Measurements from ENCODE around the gene KCNJ3.

The KCNJ3 gene

GRCh38 chr2:154698296-154698720 lies at the start of gene KCNJ3:
Gene KCNJ3 (plus strand): TSS chr2:154698695. CDS start chr2:154698776, 81 bp downstream.
- no peak for DNase-seq

GRCh38 chr2:154655499-154655898 lies 43.0 kb upstream of the KCNJ3 start:
- no peak for DNase-seq

GRCh38 chr2:154658854-154659253 lies 39.6 kb upstream of the KCNJ3 start:
- DNase-seq, result no peak

GRCh38 chr2:154664248-154664647 lies 34.2 kb upstream of the KCNJ3 start:
- no peak for DNase-seq

GRCh38 chr2:154670083-154670482 lies 28.4 kb upstream of the KCNJ3 start:
- DNase-seq, result no peak

GRCh38 chr2:154673694-154674093 lies 24.8 kb upstream of the KCNJ3 start:
- DNase-seq, result no peak

GRCh38 chr2:154677401-154677800 lies 21.1 kb upstream of the KCNJ3 start:
- DNase-seq, result no peak

GRCh38 chr2:154681741-154682140 lies 16.8 kb upstream of the KCNJ3 start:
- no peak for DNase-seq

- no peak for DNase-seq
Observed at GRCh38 chr2:154686162-154686561, 12.3 kb upstream of the KCNJ3 start.

- no peak for DNase-seq
Observed at GRCh38 chr2:154688373-154688772, 10.1 kb upstream of the KCNJ3 start.

GRCh38 chr2:154689158-154689557 lies 9.3 kb upstream of the KCNJ3 start:
- no peak for DNase-seq

- DNase-seq, result no peak
Observed at GRCh38 chr2:154692927-154693326, 5.6 kb upstream of the KCNJ3 start.

GRCh38 chr2:154693741-154694340 lies 4.7 kb upstream of the KCNJ3 start:
- DNase-seq, result no peak

- no peak for DNase-seq
Observed at GRCh38 chr2:154694881-154695280, 3.6 kb upstream of the KCNJ3 start.

GRCh38 chr2:154696369-154696768 lies 2.1 kb upstream of the KCNJ3 start:
- no peak for DNase-seq

GRCh38 chr2:154696810-154697417 lies 1.6 kb upstream of the KCNJ3 start:
- DNase-seq, result no peak

GRCh38 chr2:154697418-154698252 lies 860 bp upstream of the KCNJ3 start:
- DNase-seq, result no peak

GRCh38 chr2:154698721-154699574 lies 453 bp downstream of the KCNJ3 start:
- no peak for DNase-seq

- no peak for DNase-seq
Observed at GRCh38 chr2:154699575-154699930, 1.1 kb downstream of the KCNJ3 start.

- no peak for DNase-seq
Observed at GRCh38 chr2:154700136-154700535, 1.6 kb downstream of the KCNJ3 start.

GRCh38 chr2:154704991-154705390 lies 6.5 kb downstream of the KCNJ3 start:
- no peak for DNase-seq

- no peak for DNase-seq
Observed at GRCh38 chr2:154706660-154707059, 8.2 kb downstream of the KCNJ3 start.

- no peak for DNase-seq
Observed at GRCh38 chr2:154707994-154708575, 9.6 kb downstream of the KCNJ3 start.

Data from EL (cell line).